Activated CD4-positive, alpha-beta T cell treated with anti-CD3 and anti-CD28 coated beads, Interleukin-2, amount 10 ng/mL, durations not matched to agents 7 days and 5 days (primary cell): ENCODE results near the gene ZC3H15. TPM values are rescaled to one million over a fixed set of nuclear protein-coding genes. Genes with fewer than 3 reads are reported as not detected.

Experiments used
- CTCF ChIA-PET: fragments of 350-600 bp; sonication (Branson Sonifier 250); formaldehyde crosslinking; loops from one replicate; lab custom pipeline; 2021; ENCODE audit warnings: antibody characterized with exemption; lab: Charles Lee
- POLR2A ChIA-PET: fragments of 350-600 bp; sonication (Branson Sonifier 250); formaldehyde crosslinking; loops from one replicate; lab custom pipeline; 2021; ENCODE audit warnings: antibody characterized with exemption; lab: Charles Lee
- DNase-seq: peaks from one replicate; pipeline ENCODE4 v3.0.0-alpha.2; 2020
- H3K27ac Mint-ChIP-seq: one replicate; pipeline ENCODE4 v1.8.0; 2021; ENCODE audit warnings: mild to moderate bottlenecking, moderate library complexity, mixed read lengths
- H3K27me3 Mint-ChIP-seq: one replicate; pipeline ENCODE4 v1.8.0; 2021; ENCODE audit warnings: mixed read lengths
- H3K36me3 Mint-ChIP-seq: one replicate; pipeline ENCODE4 v1.8.0; 2021; ENCODE audit warnings: low read depth, mixed read lengths
- H3K4me1 Mint-ChIP-seq: one replicate; pipeline ENCODE4 v1.8.0; 2021; ENCODE audit warnings: mixed read lengths
- H3K4me3 Mint-ChIP-seq: one replicate; pipeline ENCODE4 v1.8.0; 2021; ENCODE audit warnings: mild to moderate bottlenecking, moderate library complexity, mixed read lengths
- H3K9me3 Mint-ChIP-seq: one replicate; pipeline ENCODE4 v1.8.0; 2021; ENCODE audit warnings: mixed read lengths
- total RNA-seq, 2 experiments: library from RNA; stranded (reverse); gene quantifications; one replicate each; pipeline ENCODE4 v1.2.3, GENCODE V29; 2021

ZC3H15 gene
- total RNA-seq, 2 experiments from 2014 or later: 63.1 to 80.0 TPM

GRCh38 chr2:186558512-186559276 lies 72.6 kb downstream of the ZC3H15 start:
- H3K27ac Mint-ChIP-seq: no peak overlapping the region
- H3K36me3 Mint-ChIP-seq: no peaks in the 10 kb centered on the region
- CTCF ChIA-PET: no interaction called here
- H3K4me1 Mint-ChIP-seq: no peaks in the 10 kb centered on the region
- peaks cover 4% of the 10 kb centered on the region for H3K27me3 Mint-ChIP-seq
- no peaks in the 10 kb centered on the region for H3K9me3 Mint-ChIP-seq
- DNase-seq: no peak
- H3K4me3 Mint-ChIP-seq: no peak overlapping the region
- POLR2A ChIA-PET: no interaction called here

Other genes starting within 250 kb of the ZC3H15 start
- gene ITGAV, start 103.8 kb downstream of the ZC3H15 start, total RNA-seq: 1 to 10 TPM; 6.5 to 7.0 TPM
- under 1 TPM; 0.37 to 0.75 TPM for gene FAM171B, start 207.8 kb downstream of the ZC3H15 start, total RNA-seq